Chondrocyte (in vitro differentiated cells): ENCODE data around the gene TMEM63C. TPM values are rescaled to one million over a fixed set of nuclear protein-coding genes. Genes with fewer than 3 reads are reported as not detected.

Source experiments
- DNase-seq: peaks from one replicate; pipeline ENCODE4 v3.0.0; 2021; ENCODE audit warnings: mixed read lengths, low spot score
- H3K27ac Mint-ChIP-seq: one replicate; pipeline ENCODE4 v1.8.0; 2021; ENCODE audit warnings: mild to moderate bottlenecking, moderate library complexity, mixed read lengths; ENCODE audit not compliant: unreplicated experiment
- H3K27me3 Mint-ChIP-seq: 2 replicates; pipeline ENCODE4 v1.8.0; 2021; ENCODE audit warnings: low read depth, mixed read lengths
- H3K36me3 Mint-ChIP-seq: 2 replicates; pipeline ENCODE4 v1.8.0; 2021; ENCODE audit warnings: low read depth, mixed read lengths
- H3K4me1 Mint-ChIP-seq: 2 replicates; pipeline ENCODE4 v1.8.0; 2021; ENCODE audit warnings: low read depth, mild to moderate bottlenecking, mixed read lengths
- H3K4me3 Mint-ChIP-seq: one replicate; pipeline ENCODE4 v1.8.0; 2021; ENCODE audit warnings: mild to moderate bottlenecking, moderate library complexity, mixed read lengths; ENCODE audit not compliant: unreplicated experiment
- H3K9me3 Mint-ChIP-seq: 2 replicates; pipeline ENCODE4 v1.8.0; 2021; ENCODE audit warnings: low read depth, mixed read lengths
- total RNA-seq: library from RNA; stranded (reverse); gene quantifications from 3 replicates; pipeline ENCODE4 v1.2.1, GENCODE V29; 2021
- TF ChIP-seq, protein P1 (sequence below): fragments of 200-600 bp; sonication (generic); IDR thresholded peaks from 2 replicates; pipeline ENCODE4 v1.5.0; 2021; ENCODE audit warnings: antibody characterized with exemption, mild to moderate bottlenecking, moderate library complexity

TMEM63C gene
- total RNA-seq, 1 donor from 2014 or later, result 10.3 TPM

DNA sequence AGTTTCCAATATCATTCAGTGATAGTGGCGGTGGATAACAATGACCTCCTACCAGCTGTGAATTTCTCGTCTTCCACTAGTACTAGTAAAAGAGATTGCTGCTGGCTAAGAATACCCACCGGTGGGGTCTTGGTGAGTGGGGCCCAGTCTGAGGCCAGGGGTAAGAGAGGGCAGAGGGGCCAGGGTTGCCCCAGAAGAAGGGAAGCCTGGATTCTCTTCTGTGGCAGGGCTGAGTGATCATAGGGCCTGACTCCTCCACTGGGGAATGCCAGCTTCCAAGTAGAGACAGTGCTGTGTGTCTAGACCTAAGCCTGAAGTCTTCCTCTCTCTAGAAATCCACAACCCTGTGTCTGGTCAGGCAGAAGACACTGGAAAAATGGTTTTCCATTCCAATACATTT is 5.8 kb upstream of the TMEM63C start:
- DNase-seq, result no peak
- Mint-ChIP-seq H3K9me3 (peaks cover under 1% of the 10 kb centered on the region), H3K36me3 (no peaks in the 10 kb centered on the region), H3K27ac (no peak overlapping the region), H3K4me3 (no peak overlapping the region), H3K4me1 (no peaks in the 10 kb centered on the region), H3K27me3 (peaks cover 39% of the 10 kb centered on the region)
- TF ChIP-seq, protein P1, sequence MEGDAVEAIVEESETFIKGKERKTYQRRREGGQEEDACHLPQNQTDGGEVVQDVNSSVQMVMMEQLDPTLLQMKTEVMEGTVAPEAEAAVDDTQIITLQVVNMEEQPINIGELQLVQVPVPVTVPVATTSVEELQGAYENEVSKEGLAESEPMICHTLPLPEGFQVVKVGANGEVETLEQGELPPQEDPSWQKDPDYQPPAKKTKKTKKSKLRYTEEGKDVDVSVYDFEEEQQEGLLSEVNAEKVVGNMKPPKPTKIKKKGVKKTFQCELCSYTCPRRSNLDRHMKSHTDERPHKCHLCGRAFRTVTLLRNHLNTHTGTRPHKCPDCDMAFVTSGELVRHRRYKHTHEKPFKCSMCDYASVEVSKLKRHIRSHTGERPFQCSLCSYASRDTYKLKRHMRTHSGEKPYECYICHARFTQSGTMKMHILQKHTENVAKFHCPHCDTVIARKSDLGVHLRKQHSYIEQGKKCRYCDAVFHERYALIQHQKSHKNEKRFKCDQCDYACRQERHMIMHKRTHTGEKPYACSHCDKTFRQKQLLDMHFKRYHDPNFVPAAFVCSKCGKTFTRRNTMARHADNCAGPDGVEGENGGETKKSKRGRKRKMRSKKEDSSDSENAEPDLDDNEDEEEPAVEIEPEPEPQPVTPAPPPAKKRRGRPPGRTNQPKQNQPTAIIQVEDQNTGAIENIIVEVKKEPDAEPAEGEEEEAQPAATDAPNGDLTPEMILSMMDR, result no peak

- no peak for DNase-seq
- TF ChIP-seq, protein P1, result no peak
- H3K27me3 Mint-ChIP-seq, result peaks cover 39% of the 10 kb centered on the region
- no peaks in the 10 kb centered on the region for H3K36me3 Mint-ChIP-seq
- no peaks in the 10 kb centered on the region for H3K9me3 Mint-ChIP-seq
- no peak overlapping the region for H3K27ac Mint-ChIP-seq
- peaks cover 9% of the 10 kb centered on the region for H3K4me1 Mint-ChIP-seq
- H3K4me3 Mint-ChIP-seq, result no peak overlapping the region
These were observed 3.9 kb upstream of the TMEM63C start for GRCh38 chr14:77177702-77178101.

- H3K9me3 Mint-ChIP-seq, result no peaks in the 10 kb centered on the region
- TF ChIP-seq, protein P1, result no peak
- H3K27me3 Mint-ChIP-seq, result peaks cover 32% of the 10 kb centered on the region
- no peak for DNase-seq
- no peaks in the 10 kb centered on the region for H3K36me3 Mint-ChIP-seq
- no peak overlapping the region for H3K27ac Mint-ChIP-seq
- H3K4me1 Mint-ChIP-seq, result peaks cover 10% of the 10 kb centered on the region
- no peak overlapping the region for H3K4me3 Mint-ChIP-seq
These were observed 2.9 kb upstream of the TMEM63C start for GRCh38 chr14:77178656-77179055.

DNA sequence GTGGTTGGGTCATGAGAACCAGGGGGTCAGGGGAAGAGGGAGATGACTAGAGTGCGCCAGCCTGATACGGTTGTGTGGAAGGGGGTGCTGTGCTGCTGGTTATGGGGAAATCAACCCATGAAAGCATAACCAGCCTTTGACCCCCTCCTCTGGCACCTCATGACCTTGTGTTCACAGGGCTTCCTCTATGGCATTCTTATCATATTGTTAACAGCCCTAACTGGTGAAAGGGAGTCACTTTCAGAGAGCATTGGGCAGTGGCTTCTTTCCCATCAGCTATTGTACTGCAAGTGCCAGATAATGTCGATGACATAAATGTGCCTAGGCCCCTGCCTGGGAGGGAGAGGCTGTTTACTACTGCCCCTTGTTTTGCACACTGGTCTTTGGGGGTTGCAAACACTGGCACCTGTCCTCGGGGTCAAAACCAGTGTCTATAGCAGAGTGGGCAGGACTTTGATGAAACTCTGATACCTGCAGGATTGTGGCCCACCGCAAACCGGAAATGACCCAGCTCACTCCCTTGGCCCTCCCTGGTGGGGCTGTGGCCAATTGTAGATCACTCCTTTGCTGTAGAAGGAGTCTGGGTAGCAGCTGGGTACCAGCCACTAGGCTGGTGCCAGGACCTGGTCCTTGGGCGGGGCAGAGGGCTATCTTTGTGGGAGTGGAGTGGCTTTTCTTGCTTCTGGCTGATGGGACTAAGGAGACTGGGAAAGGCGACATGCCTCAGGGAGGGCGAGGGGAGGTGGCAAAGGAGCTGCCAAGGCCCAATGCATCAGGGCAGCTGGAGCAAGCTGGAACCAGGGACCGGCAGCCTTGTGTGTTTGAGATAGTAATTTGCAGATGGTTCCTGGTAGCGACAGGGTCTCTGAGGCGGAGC is 634 bp upstream of the TMEM63C start:
- Mint-ChIP-seq H3K4me1 (peaks cover 15% of the 10 kb centered on the region), H3K27ac (no peak overlapping the region), H3K27me3 (peaks cover 24% of the 10 kb centered on the region), H3K36me3 (no peaks in the 10 kb centered on the region), H3K9me3 (no peaks in the 10 kb centered on the region), H3K4me3 (peak overlapping the region; percentile 76)
- no peak for DNase-seq
- TF ChIP-seq, protein P1, result no peak

GRCh38 chr14:77183896-77184295 is 2.3 kb downstream of the TMEM63C start:
- H3K27ac Mint-ChIP-seq, result no peak overlapping the region
- peaks cover 15% of the 10 kb centered on the region for H3K4me1 Mint-ChIP-seq
- no peaks in the 10 kb centered on the region for H3K36me3 Mint-ChIP-seq
- no peak for DNase-seq
- peaks cover 14% of the 10 kb centered on the region for H3K27me3 Mint-ChIP-seq
- H3K9me3 Mint-ChIP-seq, result no peaks in the 10 kb centered on the region
- TF ChIP-seq, protein P1, result no peak
- H3K4me3 Mint-ChIP-seq, result no peak overlapping the region
